GM08714 (cell line): ENCODE measurements around the gene C14orf39.
"Not testable (repeated sequence)": the region's sequence is repeated elsewhere in the genome, so short reads cannot be mapped to it uniquely, and the experiment has no call there.

Experiments used
- H3K4me3 ChIP-seq: fragments of 200-500 bp; sonication (Bioruptor generic); 2 replicates; pipeline ENCODE4 v1.5.1; 2014; ENCODE audit warnings: mild to moderate bottlenecking, low read length, inconsistent platforms
- ZNF274 ChIP-seq: IDR thresholded peaks from 2 replicates; pipeline ENCODE4 v1.6.1; 2012; ENCODE audit warnings: mild to moderate bottlenecking, low read depth, low read length

The C14orf39 gene

DNA sequence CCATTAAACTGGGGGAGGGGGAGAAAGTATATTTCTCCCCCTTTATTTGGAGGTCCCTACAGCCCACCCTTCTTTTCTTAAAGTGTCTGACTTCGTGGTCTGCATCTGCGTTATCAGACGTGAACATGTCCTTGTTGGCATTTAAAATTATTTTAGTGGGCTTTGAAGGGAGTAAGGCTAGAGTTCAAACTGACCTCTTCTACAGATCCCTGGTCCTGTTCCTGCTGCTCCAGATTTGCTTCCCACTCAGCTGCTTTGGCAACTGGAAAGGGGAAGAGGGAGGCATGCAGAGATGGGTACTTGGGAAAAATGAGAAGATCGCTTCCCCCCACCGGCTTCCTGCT is 22.5 kb upstream of the C14orf39 start:
- no peak for TF ChIP-seq ZNF274
- H3K4me3 ChIP-seq = no peak overlapping the region

DNA sequence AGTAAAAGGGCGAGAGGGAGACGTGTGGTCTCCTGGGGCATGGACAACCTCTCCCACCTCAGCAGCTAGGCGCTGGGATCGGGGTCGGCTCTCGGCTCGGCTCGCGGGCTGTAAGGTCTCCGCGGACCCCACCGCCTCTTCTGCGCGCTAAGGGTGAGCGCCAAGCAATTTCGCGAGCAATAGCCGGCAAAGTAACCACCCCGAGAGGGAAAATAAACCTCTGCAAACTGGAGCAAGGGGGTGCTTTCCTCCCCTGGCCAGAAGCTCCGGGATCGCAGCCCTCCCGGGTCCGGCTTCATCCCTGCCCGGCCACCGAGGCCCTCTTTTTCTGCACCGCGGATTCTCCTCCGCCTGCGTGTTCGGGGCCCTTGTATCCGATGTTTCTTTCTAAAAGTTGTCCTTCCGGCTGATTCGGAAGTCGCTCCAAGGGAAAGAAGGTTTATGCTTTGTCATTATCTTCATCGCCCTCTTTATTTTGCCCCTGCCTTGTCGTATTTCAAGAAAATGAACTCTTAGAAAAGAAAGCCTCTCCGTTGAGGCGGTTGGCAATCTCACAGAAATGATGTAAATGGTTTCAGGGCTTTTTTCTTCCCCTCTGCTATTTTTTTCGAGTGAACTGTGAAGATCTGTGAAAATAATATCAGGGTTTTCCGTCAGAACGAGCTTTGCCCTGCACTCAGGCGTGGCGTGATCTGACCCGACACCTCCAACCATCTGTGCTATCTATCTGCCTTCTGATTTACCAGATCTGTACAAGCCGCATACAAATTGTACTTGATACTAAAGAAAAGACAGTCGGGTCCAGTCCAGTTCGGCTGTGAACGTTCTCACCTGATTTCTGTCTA is 21.3 kb upstream of the C14orf39 start:
- TF ChIP-seq ZNF274 = no peak
- H3K4me3 ChIP-seq = no peak overlapping the region

DNA sequence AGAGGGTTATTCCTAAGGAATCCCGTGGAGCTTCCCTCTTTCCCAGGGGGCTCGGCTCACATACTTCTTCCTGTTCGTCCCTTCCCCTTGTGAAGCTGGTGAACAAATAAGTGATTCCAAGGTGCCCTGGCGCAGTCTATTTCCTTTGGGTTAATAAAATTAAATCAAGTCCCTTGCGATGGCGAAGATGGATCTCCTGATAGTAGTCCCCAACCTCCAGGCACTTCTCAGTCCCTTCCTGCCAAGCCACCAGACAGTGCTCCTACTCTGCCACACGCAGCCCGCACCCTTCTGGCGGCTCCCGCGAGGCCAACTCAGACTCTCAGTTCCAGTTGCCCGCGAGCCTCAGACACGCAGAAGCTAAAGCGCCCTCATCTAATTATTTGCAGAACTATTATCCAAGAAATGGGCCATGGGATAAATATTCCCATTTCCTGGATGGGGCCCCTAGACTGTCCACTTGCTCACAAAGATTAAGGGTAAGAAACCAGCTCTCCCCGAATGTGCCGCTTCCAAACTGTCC is 20.7 kb upstream of the C14orf39 start:
- no peak for TF ChIP-seq ZNF274

DNA sequence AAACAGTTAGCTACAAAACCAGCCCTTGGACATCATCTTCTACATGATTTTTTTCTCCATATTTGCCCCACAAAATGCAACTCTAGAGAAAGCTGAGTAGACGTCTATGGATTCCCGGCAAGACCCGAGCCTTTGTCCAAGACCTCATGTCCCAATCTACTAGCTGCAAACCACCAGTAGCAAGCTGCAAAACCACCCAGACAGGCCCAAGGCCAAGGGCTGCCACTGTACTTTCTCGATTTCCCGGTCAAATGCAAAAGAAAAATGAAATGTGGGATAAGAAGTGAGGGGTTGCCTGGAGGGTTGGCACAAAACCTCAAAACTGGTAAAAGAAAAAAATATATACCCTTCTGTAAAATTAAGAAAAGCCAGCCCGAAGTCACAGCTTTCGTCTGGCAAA is 20.1 kb upstream of the C14orf39 start:
- TF ChIP-seq ZNF274 = no peak
- H3K4me3 ChIP-seq = no peak overlapping the region

More for the DNA sequence above, 20.7 kb upstream of the C14orf39 start:
- no peak overlapping the region for H3K4me3 ChIP-seq

DNA sequence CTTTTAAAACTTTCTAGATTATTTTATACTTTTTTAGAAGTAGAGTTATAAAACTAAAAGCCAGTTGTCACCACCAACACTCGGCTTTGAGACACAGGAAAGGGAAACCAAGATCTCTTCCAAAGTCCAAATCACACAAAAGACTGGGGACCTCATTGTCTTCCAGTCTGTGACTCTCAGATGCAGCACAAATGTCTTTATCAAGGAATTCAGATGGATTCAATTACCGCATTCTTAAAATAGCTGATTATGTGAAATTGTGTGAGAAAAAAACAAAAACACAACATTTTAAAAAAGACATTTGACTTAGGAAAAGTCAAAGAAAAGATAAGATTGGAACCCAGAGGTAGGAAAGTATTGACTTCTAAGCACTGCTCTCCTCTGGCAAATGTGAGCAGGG is 19.6 kb upstream of the C14orf39 start:
- H3K4me3 ChIP-seq = no peak overlapping the region
- TF ChIP-seq ZNF274 = no peak

DNA sequence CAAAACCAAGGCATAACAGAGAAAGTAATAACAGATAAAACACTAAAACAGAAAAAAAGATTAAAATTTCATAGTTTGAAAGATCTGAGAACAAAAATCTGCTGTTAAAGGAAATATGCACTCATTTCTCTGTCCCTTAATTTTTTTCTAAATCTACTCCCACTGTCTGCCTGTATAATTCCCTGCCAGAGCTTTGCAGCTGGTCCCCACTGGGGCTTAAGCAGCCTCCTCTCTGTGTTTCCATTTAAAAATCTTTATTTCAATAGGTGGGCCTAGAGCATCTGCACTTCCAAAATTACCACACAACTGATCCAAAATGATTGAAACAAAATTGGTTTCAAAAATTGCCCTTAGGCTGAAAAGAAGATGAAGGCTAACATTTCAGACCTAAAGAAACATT is 16.7 kb upstream of the C14orf39 start:
- H3K4me3 ChIP-seq = no peak overlapping the region
- TF ChIP-seq ZNF274 = no peak

DNA sequence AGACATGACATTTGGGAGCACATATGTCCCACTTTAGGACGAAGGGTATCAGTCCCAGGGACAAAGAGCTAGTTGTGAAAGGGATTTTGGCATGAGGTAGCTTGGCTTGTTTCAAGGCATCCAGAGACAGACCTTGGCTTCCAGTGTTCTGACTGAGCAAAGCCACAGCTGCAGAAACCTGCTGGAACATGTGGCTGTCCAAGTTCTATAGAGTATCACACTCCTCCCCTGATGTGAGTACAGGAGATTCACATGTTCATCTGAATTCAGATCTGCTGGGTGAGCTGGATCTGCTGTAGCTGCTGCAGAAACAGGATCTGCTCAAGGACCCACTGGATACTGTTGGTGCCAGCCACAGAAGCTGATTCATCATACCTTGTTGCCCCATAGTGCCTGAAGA is 10.1 kb upstream of the C14orf39 start:
- TF ChIP-seq ZNF274 = no peak
- H3K4me3 ChIP-seq = no peak overlapping the region

DNA sequence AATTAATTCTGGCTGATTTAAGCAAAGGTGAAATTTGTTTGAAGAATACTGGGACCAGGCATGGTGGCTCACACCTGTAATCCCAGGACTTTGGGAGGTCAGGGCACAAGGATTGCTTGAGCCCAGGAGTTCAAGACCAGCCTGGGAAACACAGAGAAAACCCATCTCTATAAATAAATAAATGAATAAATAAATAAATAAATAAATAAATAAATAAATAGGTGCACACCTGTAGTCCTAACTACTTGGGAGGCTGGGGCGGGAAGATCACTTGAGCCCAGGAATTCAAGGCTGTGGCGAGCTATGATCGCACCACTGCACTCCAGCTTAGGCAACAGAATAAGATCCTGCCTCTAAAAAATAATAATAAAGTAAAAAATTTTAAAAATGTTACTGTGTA is 4.4 kb upstream of the C14orf39 start:
- H3K4me3 ChIP-seq = no peak overlapping the region
- TF ChIP-seq ZNF274 = no peak

DNA sequence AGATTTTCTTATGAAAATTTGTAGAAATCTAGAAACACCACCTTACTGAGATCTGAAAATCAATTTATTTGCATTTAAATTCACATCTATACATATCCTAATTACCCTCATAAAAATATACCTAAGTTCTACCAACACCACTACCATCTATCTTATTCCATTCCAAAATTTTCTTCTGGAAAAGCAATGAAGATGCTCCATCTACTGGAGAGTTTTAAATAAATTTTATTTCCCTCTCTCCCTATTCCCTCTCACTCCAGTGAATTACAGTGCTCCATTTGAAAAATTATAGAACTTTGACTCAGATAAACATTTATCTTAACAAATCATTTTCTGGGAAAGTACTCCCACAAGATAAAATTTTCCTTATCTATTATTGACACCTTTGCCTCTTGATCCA is 2.3 kb upstream of the C14orf39 start:
- no peak for TF ChIP-seq ZNF274
- no peak overlapping the region for H3K4me3 ChIP-seq

DNA sequence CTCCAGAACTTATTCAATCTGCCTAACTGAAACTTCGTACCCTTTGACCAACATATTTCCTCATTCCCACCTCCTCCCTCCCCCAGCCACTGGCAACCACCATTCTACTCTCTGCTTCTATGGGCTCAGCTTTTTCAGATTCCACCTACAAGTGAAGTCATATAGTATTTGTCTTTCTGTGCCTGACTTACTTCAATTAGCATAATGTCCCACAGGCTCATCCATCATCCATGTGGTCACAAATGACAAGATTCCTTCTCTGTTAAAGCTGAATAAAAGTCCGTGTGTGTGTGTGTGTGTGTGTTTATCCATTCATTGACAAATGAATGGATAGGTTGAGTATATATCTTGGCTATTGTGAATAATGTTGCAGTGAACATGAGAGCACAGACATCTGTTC is 1.3 kb upstream of the C14orf39 start:
- TF ChIP-seq ZNF274 = no peak
- no peak overlapping the region for H3K4me3 ChIP-seq

DNA sequence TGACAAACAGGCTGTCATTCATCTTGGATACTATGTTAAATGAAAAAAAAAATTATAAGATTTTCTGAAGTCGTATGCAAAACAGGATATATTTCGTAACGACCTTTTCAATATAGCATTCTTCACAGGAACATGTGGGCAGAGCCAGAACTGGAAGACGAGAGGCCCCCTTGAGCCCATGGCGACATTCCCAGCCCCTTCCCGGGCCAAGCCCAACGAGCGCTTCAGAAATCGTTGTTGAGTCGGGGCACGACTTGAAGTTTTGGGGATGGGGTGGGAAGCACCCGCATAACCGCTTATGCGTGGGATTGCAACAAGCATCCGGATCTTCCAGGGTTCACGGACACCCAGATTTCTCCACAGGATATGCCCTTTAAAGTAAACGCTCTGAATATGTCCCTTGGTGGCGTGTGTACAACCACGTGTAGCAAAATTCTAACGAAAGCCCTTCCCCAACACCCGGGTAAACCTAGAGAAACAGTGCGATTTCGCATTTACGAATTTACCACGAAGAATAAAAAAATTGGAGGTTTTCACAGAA is 736 bp downstream of the C14orf39 start:
- H3K4me3 ChIP-seq = no peak overlapping the region
- TF ChIP-seq ZNF274 = no peak

DNA sequence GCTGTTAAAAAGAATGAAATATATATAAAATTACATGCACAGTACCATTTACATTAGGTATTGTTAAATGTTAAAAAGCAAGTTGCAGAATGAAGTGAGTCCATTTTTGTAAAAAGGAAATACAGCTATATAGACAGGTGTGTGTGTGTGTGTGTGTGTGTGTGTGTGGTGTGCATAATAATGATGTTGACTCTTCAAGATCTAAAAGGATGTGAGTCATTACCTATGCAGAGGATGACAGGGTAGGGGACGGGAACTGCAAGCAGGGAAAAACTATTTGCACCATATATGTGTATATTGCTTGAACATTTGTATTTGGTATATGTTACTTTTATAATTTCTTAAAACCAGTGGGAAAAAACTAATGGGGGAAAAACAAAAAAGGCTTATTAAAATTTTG is 3.1 kb downstream of the C14orf39 start:
- H3K4me3 ChIP-seq = no peak overlapping the region

DNA sequence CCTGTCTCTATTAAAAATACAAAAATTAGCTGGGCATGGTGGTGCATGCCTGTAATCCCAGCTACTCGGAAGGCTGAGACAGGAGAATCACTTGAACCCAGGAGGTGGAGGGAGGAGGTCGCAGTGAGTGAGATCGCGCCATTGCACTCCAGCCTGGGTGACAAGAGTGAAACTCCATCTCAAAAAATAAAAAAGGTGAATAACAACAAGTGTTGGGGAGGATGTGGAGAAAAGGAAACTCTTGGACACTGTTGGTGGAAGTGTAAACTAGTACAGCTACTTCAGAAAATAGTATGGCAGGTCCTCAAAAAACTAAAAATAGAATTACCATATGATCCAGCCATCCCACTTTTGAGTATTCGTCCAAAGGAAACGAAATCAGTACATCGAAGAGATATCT is 5.6 kb downstream of the C14orf39 start:
- not testable (repeated sequence) for H3K4me3 ChIP-seq

More for the DNA sequence above, 3.1 kb downstream of the C14orf39 start:
- TF ChIP-seq ZNF274 = no peak

DNA sequence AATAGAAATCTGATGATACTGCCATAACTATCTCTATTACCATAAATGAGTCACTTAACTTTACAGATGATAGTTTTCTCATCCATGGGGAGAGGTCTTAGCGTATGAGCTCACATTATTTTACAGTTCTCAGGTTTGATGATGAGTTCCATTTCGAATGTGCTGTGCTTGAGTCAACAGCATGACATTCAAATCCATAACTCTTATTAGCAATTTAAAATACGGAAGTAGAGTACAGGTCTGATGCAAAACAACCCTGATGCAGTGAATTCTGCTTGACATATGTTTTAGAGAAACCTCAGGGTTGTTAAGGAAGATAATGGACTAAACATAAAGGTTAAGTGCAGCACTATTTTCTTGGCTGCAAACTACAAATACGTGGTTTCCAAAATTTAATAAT is 30.0 kb downstream of the C14orf39 start:
- no peak overlapping the region for H3K4me3 ChIP-seq
- TF ChIP-seq ZNF274 = no peak

DNA sequence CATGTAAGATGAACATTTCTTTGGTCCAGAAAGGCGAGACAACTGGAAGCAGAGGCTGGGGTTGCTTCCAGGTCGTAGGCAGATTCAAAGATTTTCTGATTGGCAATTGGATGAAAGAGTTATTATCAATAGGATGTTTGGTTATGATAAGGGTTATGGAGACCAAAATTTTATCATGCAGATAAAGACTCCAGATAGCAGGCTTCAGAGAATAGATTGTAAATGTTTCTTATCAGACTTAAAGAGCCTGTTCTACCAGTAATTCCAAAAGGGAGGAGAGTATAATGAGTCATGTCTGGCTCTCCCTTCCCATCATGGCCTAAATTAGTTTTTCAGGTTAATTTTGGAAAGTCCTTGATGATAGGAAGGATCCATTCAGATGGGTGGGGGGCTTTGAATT is 55.6 kb downstream of the C14orf39 start:
- no peak overlapping the region for H3K4me3 ChIP-seq
- no peak for TF ChIP-seq ZNF274
